Stimulated activated CD4-positive, alpha-beta T cell treated with anti-CD3 and anti-CD28 coated beads, Interleukin-2, amount 100 ng/mL, for 4 hours (primary cell): ENCODE measurements around the gene ATP5F1B.
A peak's percentile ranks its signal among the peaks of the same experiment; 100 is the strongest.

Experiments
- DNase-seq: peaks from one replicate; pipeline ENCODE4 v3.0.0-alpha.2; 2020; ENCODE audit warnings: low read depth

The ATP5F1B gene

DNA sequence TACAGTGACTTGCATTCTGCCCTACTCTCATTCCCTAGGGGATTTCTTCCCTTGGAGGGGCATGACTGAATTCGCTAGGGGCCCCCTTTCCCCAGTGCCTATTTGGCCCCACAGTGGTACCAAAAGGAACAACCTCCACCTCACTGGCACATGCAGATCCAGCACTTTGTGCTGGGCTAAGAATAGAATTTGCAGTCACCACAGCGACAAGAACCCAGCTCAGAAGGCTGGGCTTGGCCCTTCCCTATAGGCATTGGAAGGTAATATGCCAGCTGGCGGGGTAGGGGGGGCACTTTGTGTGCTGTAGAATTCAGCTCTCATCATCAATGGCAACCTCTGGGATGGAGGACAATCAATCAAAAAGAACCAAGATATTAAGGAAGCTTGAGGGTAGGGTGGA, 29.5 kb downstream of the ATP5F1B start:
- DNase-seq = no peak

DNA sequence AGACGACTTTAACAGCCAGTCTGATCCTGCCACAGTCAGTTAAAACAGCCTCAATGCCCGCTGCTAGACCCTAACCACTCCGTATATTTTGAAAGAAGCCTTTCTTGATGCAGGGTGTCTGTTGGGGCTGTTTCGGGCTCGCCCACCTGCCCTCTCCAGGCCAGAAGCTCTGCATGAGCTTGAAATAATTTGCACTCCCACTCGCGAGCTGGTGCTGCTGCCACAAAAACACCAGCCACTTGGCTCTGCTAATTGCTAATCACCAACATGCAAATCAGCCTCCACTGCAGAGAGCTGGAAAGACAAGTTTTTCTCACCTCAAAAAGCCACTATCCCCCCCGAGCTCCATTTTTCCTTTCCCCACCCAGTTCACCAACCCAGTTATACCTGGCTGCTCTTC, 31.2 kb downstream of the ATP5F1B start:
- no peak for DNase-seq

DNA sequence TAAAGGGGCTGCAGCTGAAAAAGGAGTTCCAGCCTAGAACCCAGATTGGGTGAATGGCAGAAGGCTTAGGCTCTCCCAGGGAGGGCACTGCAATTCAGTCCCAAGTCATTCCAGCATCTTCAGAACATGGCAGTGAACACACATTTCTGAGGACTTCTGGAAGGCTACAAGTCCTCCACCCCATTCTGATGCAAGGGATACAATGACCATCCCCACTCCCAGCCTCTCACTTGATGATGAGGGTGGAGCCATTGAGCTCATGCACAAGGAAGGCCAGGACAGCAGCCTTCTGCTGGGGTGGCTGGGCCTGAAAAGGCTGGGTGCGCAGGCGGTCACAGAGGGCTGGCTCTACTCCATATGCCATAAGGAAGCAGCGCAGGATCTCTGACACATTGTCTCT, 41.4 kb downstream of the ATP5F1B start:
- DNase-seq = no peak

DNA sequence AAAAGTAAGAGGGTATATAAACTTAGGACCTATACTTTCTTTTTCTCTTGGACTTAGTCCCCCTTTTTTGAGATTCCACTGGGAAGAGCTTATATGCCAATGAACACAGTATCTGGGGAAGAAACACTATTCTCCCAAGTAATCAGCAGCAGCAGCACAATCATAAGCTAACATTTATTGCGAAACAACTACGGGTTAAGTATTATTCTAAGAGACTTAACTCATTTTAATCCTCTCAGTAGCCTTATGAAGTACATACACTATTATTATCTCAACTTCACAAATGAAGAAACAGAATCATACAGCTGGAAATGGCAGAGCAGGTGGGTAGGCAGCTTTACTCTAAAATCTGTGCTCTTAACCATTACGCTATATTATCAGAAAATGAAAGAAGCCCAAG, 43.5 kb downstream of the ATP5F1B start:
- DNase-seq = no peak

DNA sequence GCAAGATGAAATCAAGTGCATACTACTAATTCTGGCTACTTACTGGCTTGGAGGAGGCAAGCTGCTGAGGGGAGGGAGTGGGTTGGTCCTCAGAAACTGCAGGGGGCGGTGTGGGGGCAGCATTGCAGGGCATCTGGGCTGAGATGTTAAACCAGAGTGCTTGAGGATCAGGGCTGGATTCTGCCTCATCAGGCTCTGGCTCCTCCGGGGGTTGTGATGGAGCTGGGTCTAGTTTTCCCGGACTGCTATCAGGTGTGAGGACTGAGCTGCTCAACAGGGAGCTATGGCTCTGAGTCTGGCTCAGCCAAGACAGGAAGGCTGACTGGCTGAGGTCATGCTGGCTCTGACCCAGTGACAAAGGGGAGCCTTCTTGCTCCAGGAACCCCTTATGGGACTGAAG, 44.3 kb downstream of the ATP5F1B start:
- DNase-seq = peak; percentile 12

DNA sequence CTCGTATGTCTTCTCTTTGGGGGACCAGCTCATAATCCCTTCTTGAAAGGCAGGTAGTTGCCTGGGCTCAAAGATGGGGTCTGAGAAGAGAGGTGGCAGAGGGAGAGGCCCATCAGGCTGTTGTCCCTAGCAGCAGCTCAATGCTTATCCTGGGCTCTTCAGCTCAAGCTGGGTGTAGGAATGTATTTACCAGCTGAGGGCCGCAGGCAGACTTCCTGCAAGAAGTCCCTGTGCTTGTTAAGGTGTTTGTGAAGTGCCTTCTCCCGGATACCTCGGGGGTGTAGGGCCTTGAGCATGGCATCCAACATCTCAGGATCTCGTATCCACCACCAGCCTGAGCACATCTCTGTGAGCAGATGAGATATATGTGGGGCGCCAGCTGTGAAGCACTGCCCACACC, 45.0 kb downstream of the ATP5F1B start:
- DNase-seq = no peak

DNA sequence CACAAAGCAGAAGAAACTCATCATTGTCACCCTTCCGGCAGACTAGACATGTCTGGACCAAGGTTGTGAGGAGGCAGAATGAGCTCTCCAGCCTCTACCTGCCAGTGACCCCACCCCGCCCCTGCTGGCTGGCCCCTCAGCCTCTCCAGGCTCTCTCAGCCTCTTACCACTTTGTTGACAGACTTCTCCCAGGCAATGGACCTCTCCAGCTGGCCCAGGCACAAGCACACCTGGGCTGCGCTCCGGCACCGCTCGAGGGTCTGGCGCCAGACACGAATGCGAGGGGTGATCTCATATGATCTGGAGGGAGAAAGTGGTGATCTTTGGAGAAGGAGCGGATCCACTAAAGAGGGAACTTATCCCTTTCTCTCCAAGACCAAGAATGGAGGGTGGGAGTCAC, 46.0 kb downstream of the ATP5F1B start:
- DNase-seq = no peak

DNA sequence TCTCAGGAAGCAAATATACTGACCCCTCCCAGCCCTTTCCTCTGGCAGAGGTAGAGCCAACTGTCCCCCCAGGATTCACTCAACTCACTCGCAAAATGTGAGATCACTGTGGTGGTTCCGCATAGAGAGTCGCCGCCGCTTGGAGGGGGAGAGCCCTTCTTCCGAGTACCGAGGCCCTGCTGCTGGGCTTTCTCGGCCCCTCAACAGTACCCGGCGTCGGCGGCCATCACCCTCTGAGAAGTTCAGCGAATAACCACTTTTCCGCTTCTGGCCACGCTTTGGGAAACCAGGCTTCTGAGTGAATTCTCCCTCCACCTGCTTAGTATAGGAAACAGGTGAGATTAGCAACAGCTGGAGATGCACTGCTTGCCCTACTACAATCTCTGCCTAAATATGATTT, 46.7 kb downstream of the ATP5F1B start:
- no peak for DNase-seq

DNA sequence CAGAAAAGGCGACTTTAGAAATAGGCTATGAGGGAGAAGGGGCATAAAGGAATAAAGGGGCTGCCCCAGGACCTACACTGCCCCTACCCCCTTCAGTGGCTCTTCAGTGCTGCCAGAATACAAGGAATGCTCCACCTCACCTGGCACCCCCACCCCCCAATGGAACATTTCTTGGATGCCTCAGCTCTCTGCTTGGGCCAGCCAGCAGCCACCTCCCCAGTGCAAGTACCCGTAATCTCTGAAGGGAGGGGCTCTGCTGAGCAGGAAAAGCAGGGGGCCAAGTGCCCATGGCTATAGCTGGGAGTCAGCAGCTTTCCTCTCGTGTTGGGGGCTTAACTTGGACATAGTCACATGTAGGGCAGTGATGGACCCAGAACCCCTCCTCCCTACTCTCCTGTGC, 49.0 kb downstream of the ATP5F1B start:
- no peak for DNase-seq

DNA sequence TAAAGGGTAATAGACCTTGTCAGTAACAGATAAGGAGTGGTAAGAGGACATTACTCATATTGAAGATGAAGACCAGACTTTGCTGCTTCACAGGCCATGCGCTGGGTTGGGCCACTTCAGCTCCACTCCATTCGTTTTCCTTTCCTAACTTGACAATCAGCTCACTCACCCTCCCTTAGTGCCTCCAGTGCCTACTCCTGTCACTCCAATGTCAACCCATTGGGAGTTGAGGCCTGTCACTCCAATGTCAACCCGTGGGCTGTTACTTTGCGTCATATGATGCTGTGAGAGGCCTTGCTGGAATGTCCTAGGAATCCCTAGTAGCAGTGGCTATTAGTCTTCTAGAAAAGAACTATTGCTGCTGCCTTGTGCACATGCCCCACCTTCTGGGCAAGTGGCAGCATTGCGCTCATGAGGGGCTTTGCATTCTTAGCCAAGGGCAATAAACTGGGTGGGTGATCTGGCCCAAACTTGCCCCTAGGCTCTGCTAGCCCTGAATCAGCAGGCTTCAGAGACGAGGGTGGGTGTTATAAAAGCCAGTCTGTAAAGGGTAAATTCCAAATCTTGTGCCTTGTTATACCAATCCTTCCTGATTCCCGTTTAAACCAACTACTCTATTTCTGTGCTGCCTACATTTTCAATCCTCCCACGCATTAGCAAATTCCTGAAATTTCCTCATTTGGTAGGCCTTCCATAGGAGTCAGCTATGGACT, 51.7 kb downstream of the ATP5F1B start:
- DNase-seq = peak; percentile 37

DNA sequence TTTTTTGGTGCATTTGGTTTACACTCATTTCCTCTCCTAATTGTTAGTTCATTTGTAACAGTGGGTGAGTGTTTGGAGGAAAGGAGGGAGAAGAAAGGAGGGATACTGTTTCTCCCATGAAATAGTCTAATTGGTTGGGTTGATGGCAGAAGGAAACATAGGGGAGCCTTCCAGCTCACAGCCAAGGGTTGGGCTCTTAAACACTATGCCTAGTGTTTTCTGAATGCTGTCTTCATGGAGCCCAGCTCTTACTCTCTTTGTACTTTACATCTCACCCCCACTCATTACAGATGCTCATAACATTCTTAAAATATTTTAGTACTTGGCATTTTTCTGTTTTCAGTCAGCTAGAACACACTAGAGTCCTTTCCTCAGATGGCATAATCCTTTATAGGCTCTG, 53.8 kb downstream of the ATP5F1B start:
- DNase-seq = no peak

DNA sequence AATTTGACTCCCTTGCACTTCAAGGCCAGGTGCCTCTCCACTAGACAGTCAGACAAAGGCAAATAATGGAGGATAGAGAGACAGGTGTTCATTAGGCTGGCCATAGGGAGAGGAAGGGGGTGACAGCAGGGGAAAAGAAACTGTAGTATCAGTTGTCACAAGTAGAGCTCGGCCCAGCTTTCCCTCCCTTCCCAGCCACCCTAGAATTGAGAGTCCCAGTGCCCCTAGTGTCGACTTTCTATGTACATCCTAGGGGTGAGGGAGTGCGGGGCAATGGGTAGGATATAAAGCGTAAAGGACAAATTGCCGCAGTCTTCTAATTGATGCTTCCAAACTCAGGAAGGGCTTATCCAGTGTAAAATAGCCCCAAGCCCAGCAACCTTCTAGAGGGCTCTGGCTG, 54.7 kb downstream of the ATP5F1B start:
- no peak for DNase-seq

DNA sequence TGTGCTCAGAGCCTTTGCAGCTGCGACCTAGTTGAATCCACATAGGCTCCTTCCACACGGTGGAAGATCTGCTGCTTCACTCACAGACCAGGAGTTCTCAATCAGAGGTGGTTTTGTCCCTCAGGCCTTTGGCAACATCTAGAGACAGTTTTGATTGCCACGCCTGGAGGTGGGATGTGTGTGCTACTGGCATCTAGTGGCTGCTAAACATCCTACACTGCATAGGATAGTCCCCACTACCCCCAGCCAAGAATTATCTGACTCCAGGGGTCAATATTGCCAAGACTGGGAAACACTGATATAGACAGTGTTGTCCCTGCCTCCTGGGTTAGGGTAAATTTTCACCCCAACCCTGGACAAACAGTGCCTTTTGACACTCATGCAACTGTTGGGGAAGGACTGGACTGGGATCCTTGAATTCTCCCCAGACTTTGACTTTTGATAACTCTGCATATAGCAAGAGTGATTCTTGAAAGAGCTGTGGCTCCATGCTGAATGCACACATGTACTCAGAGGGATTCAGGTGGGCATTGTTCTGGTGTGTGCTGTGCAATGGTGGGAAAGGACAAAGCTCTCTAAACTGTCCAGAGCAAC, 55.5 kb downstream of the ATP5F1B start:
- DNase-seq = no peak

DNA sequence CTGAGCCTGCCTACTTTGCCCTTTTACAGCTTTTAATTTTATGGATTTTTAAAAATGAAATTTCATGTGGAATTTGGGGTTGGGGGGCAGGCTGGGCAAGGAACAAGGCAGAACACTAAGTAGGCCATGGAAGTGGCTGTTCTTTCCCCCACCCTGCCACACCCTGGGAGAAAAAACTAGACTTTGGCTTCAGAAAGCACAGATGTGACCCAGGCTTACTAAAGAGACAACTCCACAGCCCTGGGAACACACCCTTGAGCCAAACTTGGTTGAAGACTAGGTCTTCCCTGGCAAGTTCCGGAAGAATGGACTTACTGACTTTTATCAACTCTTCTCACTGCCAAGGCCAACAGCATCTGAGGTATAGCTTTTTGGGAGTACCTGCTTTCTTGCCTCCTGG, 56.0 kb downstream of the ATP5F1B start:
- DNase-seq = no peak
